GM12878 (cell line): ENCODE data around the gene PHF1. TPM values are rescaled to one million over a fixed set of nuclear protein-coding genes. Genes with fewer than 3 reads are reported as not detected.

Experiments used
- ATAC-seq: fragments of 200-7000 bp; cut with Tn5 transposase; 3 replicates; pipeline ENCODE4 v1.9.1; 2020; ENCODE audit warnings: mild to moderate bottlenecking, moderate library complexity
- BruUV-seq: library from RNA; stranded (reverse); fragments of 400-500 nt; replicated peaks from 2 replicates; lab custom pipeline; 2021; lab: Mats Ljungman, UMichigan
- CTCF ChIA-PET: fragments of 300-600 bp; sonication (Branson Sonifier 250); formaldehyde crosslinking; extraction: SDS; loops from one replicate; lab custom pipeline; 2021; ENCODE audit warnings: inconsistent platforms; lab: Yijun Ruan, JAX
- POLR2A ChIA-PET: fragments of 350-600 bp; formaldehyde crosslinking; extraction: SDS; loops from one replicate; lab custom pipeline; 2021; ENCODE audit warnings: inconsistent platforms; lab: Charles Lee
- RAD21 ChIA-PET: fragments of 300-600 bp; sonication (Branson Sonifier 250); formaldehyde crosslinking; loops from one replicate; lab custom pipeline; 2023; ENCODE audit warnings: antibody characterized with exemption; ENCODE audit not compliant: unreplicated experiment; lab: Charles Lee
- SMC1A ChIA-PET: fragments of 300-600 bp; sonication (Branson Sonifier 250); formaldehyde crosslinking; loops from one replicate; lab custom pipeline; 2023; ENCODE audit not compliant: unreplicated experiment, uncharacterized antibody; lab: Charles Lee
- DNase-seq: peaks from one replicate; pipeline ENCODE4 v3.0.0-alpha.2; 2011; ENCODE audit warnings: low read depth, low spot score
- FAIRE-seq: peaks from 3 replicates; lab custom pipeline; 2011; peaks lifted over from hg19 to GRCh38; lab: Jason Lieb, UNC
- H2AFZ ChIP-seq: 2 replicates; pipeline ENCODE4 v1.6.0; 2011; ENCODE audit warnings: low read depth, low read length, control low read depth; ENCODE audit not compliant: control insufficient read depth
- H3K27ac ChIP-seq: 2 replicates; pipeline ENCODE4 v1.5.1; 2011; ENCODE audit warnings: control low read depth; ENCODE audit not compliant: control insufficient read depth, insufficient read depth
- H3K27me3 ChIP-seq, 2 experiments: replicated peaks in 1 of 2; 2 replicates each; pipeline versions ENCODE4 v1.6.0 to v1.6.1; 2011; ENCODE audit warnings: low read length in 1 of 2; ENCODE audit not compliant: control insufficient read depth in 2 of 2, insufficient read depth in 2 of 2
- H3K36me3 ChIP-seq, 2 experiments: 2 replicates each; pipeline ENCODE4 v1.5.1; 2011; ENCODE audit warnings: low read length in 1 of 2; ENCODE audit not compliant: control insufficient read depth in 2 of 2, insufficient read depth in 2 of 2
- H3K4me1 ChIP-seq: 2 replicates; pipeline ENCODE4 v1.6.1; 2011; ENCODE audit warnings: mild to moderate bottlenecking, low read length, moderate library complexity, mixed read lengths; ENCODE audit not compliant: control insufficient read depth, insufficient read depth
- H3K4me2 ChIP-seq: 2 replicates; pipeline ENCODE4 v1.6.0; 2011; ENCODE audit warnings: control low read depth; ENCODE audit not compliant: control insufficient read depth, insufficient read depth
- H3K4me3 ChIP-seq: fragments of 200-600 bp; sonication (generic); 2 replicates; pipeline ENCODE4 v1.5.1; 2016
- H3K79me2 ChIP-seq: 2 replicates; pipeline ENCODE4 v1.6.0; 2011; ENCODE audit warnings: low read length; ENCODE audit not compliant: control insufficient read depth, insufficient read depth
- H3K9ac ChIP-seq: 2 replicates; pipeline ENCODE4 v1.8.0; 2011; ENCODE audit warnings: low read length, control low read depth, mixed read lengths; ENCODE audit not compliant: control insufficient read depth, insufficient read depth
- H3K9me3 ChIP-seq: replicated peaks from 3 replicates; pipeline ENCODE4 v1.5.1; 2011; ENCODE audit warnings: mild to moderate bottlenecking, low read length; ENCODE audit not compliant: control insufficient read depth, insufficient read depth
- H4K20me1 ChIP-seq: 2 replicates; pipeline ENCODE4 v1.6.0; 2011; ENCODE audit not compliant: control insufficient read depth, insufficient read depth
- BRCA1 ChIP-seq: IDR thresholded peaks from 2 replicates; pipeline ENCODE4 v1.6.1; 2011; ENCODE audit warnings: low read depth, low read length, improper control_type of control experiment
- CEBPB ChIP-seq, 2 experiments: fragments of 150-350 bp in 1 of 2; IDR thresholded peaks; 2 replicates each; pipeline ENCODE4 v1.6.1; 2012 to 2014; ENCODE audit warnings: low read depth in 2 of 2, low read length in 2 of 2, borderline replicate concordance in 1 of 2, inconsistent platforms in 1 of 2
- CHD2 ChIP-seq: IDR thresholded peaks from 2 replicates; pipeline ENCODE4 v1.6.1; 2011; ENCODE audit warnings: low read depth, low read length, improper control_type of control experiment, borderline replicate concordance
- EED ChIP-seq: sonication (generic); IDR thresholded peaks from 2 replicates; pipeline ENCODE4 v1.6.1; 2016; ENCODE audit warnings: antibody characterized with exemption, low read depth
- EGR1 ChIP-seq, 2 experiments: IDR thresholded peaks; 1 replicate in 1 of 2; 2 replicates in 1 of 2; pipeline ENCODE4 v1.6.1; 2011 to 2012; ENCODE audit warnings: low read depth in 2 of 2, low read length in 2 of 2, borderline replicate concordance in 1 of 2, mild to moderate bottlenecking in 1 of 2, moderate library complexity in 1 of 2
- FOXK2 ChIP-seq: fragments of 450-650 bp; IDR thresholded peaks from 2 replicates; pipeline ENCODE4 v1.6.1; 2017; ENCODE audit warnings: mild to moderate bottlenecking, moderate library complexity
- GABPA ChIP-seq: IDR thresholded peaks from 2 replicates; pipeline ENCODE4 v1.6.1; 2014; ENCODE audit warnings: antibody characterized with exemption, low read depth, mild to moderate bottlenecking, inconsistent platforms
- IRF4 ChIP-seq: IDR thresholded peaks from 2 replicates; pipeline ENCODE4 v1.6.1; 2011; ENCODE audit warnings: low read depth, low read length
- MXI1 ChIP-seq: fragments of 150-350 bp; IDR thresholded peaks from 2 replicates; pipeline ENCODE4 v1.6.1; 2011; ENCODE audit warnings: low read depth, mild to moderate bottlenecking, inconsistent platforms, low read length, improper control_type of control experiment
- NR2F1 ChIP-seq: fragments of 450-650 bp; conservative IDR thresholded peaks from 2 replicates; pipeline ENCODE4 v1.6.1; 2017; ENCODE audit warnings: mild to moderate bottlenecking
- PBX3 ChIP-seq: IDR thresholded peaks from 2 replicates; pipeline ENCODE4 v1.6.1; 2011; ENCODE audit warnings: mild to moderate bottlenecking, low read depth, low read length, moderate library complexity; ENCODE audit not compliant: insufficient replicate concordance
- PKNOX1 ChIP-seq: fragments of 450-650 bp; IDR thresholded peaks from 2 replicates; pipeline ENCODE4 v1.6.1; 2016; ENCODE audit warnings: mild to moderate bottlenecking
- WGBS: methylation state at CpG from one replicate; pipeline ENCODE4 v1.1.6; 2016; ENCODE audit warnings: low lambda C conversion rate; ENCODE audit not compliant: insufficient replicate concordance, insufficient coverage; ENCODE audit errors: missing lambda C conversion rate; 5-methylcytosine and 5-hydroxymethylcytosine counted together
- in situ Hi-C: fragments of 300-500 bp; cut with MboI; formaldehyde crosslinking; loops from 9 replicates; pipeline ENCODE4 v1.14.3; 2018; ENCODE audit warnings: mixed read lengths
- intact Hi-C: fragments of 100-400 bp; cut with micrococcal nuclease; formaldehyde crosslinking; loops from one replicate; pipeline ENCODE4 v1.14.2; 2022; ENCODE audit not compliant: unreplicated experiment
- polyA plus RNA-seq, 11 experiments: library from polyadenylated mRNA; depleted of rRNA in 4 of 11; unstranded in 6 of 11; stranded (reverse) in 5 of 11; fragments of >200 nt; fragmentation: Nextera tagmentation in 4 of 11; fragmentation: Illumina TruSeq in 1 of 11; extraction: Ambion mirVana in 4 of 11; extraction: Trizol in 1 of 11; gene quantifications; 1 replicate in 1 of 11; 2 replicates in 10 of 11; pipeline versions ENCODE4 v1.2.1 to v1.2.3, GENCODE V29; 2011 to 2016; ENCODE audit warnings: inconsistent platforms in 2 of 11, missing spikeins in 2 of 11, low read depth in 1 of 11
- total RNA-seq, 4 experiments: library from RNA; depleted of rRNA in 3 of 4; stranded (reverse); fragments of >200 nt in 3 of 4; fragmentation: Illumina TruSeq in 1 of 4; extraction: Trizol in 1 of 4; gene quantifications; 2 replicates each; pipeline versions ENCODE4 v1.2.1 to v1.2.3, GENCODE V29; 2013 to 2021

PHF1 gene
- total and polyA plus RNA-seq, 10 of the 15 experiments (the other 5 are each of a cell fraction or from before 2014, with no cell fraction given): 1.3 to 17.8 (median 6.2) TPM

- TF ChIP-seq PBX3 (no peak), MXI1 (no peak), BRCA1 (no peak), EGR1 (IDR thresholded peaks at IDR 0.05; ENCODE audit: borderline replicate concordance in 1 of 2, low read depth in 2 of 2, low read length in 2 of 2) (no peak)
These were observed 8.0 kb downstream of the PHF1 start (continued) for GRCh38 chr6:33418690-33419291.

- Histone ChIP-seq H3K9me3 (no peaks in the 10 kb centered on the region), H3K4me2 (peak within 1 kb of the TSS; percentile 50; the same call in 1 of the 2 replicates), H2AFZ (peak within 1 kb of the TSS; percentile 11), H3K27ac (peak within 1 kb of the TSS; percentile 97), H3K9ac (peak within 1 kb of the TSS; percentile 73; the same call in 1 of the 2 replicates), H3K79me2 (peaks cover 27% of the 10 kb centered on the region), H3K4me3 (no peak within 1 kb of the TSS), H3K27me3 (no peaks in the 10 kb centered on the region; a peak in 2 of 4 replicates), H4K20me1 (no peaks in the 10 kb centered on the region), H3K36me3 (no peaks in the 10 kb centered on the region)
- no peak for DNase-seq
- ATAC-seq: no peak
- in situ Hi-C loops (no loop called here), intact Hi-C loops (loop anchor here (2.0 to 5.0 kb wide), 2 partner anchors 29 to 103 kb away; partner anchors contain the start of genes KIFC1 and ZBTB22)
- SMC1A ChIA-PET: interaction anchor here (1.4 to 2.1 kb wide), 4 partner anchors 9 to 29 kb away, joined by 3 to 8 read pairs (median 6); no protein-coding TSS in a partner anchor
- RAD21 ChIA-PET: interaction anchor here (0.8 to 1.4 kb wide), 6 partner anchors 9 to 159 kb away, joined by 3 to 5 read pairs (median 4); partner anchors contain the start of genes RPS18 and VPS52
- FAIRE-seq: no peak
- BruUV-seq: no TSS peak
- CTCF ChIA-PET: interaction anchor here (0.6 to 2.1 kb wide), 7 partner anchors 9 to 782 kb away, joined by 3 to 9 read pairs (median 3); no protein-coding TSS in a partner anchor
- POLR2A ChIA-PET: interaction anchor here (0.9 to 1.5 kb wide), 3 partner anchors 11 to 142 kb away, joined by 3 to 4 read pairs (median 4); partner anchors contain the start of genes B3GALT4 and KIFC1
- TF ChIP-seq CHD2 (peak; percentile 26; the same call in 1 of the 2 replicates), PKNOX1 (no peak), CEBPB (IDR thresholded peaks at IDR 0.05; ENCODE audit: borderline replicate concordance in 1 of 2, low read depth in 2 of 2, low read length in 2 of 2) (no peak), GABPA (no peak), FOXK2 (no peak), IRF4 (no peak), NR2F1 (no peak), EED (no peak)
- TF ChIP-seq, all 136 proteins: peak for 1
- H3K4me1 ChIP-seq: peaks cover 28% of the 10 kb centered on the region
- 0% methylated on average over 1 of the region's 22 CpGs for WGBS
These were observed 9.0 kb downstream of the PHF1 start, which contains the start of gene SYNGAP1 for GRCh38 chr6:33419580-33420490. Gene SYNGAP1, plus strand, starts transcription at chr6:33420065. Its CDS starts 200 bp downstream, at chr6:33420265.
